Natural killer cell (primary cell): ENCODE data around the gene ABL1. TPM values are rescaled to one million over a fixed set of nuclear protein-coding genes. Genes with fewer than 3 reads are reported as not detected.
"Not testable (repeated sequence)": the region's sequence is repeated elsewhere in the genome, so short reads cannot be mapped to it uniquely, and the experiment has no call there.

Experiments
- ATAC-seq, 3 donors: fragments of 150-1000 bp in 2 of 3; fragments of 200-7000 bp in 1 of 3; cut with Tn5 transposase; 1 replicate in 1 of 3; 2 replicates in 2 of 3; pipeline ENCODE4 v1.10.0; 2021; ENCODE audit warnings: mild to moderate bottlenecking in 2 of 3, moderate library complexity in 2 of 3
- DNase-seq, 2 donors: peaks; one replicate each; pipeline versions ENCODE4 v3.0.0 to v3.0.0-alpha.2; 2013 to 2021; ENCODE audit warnings: mixed read lengths in 1 of 2
- H3K27ac ChIP-seq: one replicate; pipeline ENCODE4 v1.5.1; 2013; ENCODE audit warnings: mild to moderate bottlenecking, low read length
- H3K27me3 ChIP-seq: one replicate; pipeline ENCODE4 v1.6.1; 2013; ENCODE audit warnings: low read length; ENCODE audit not compliant: control insufficient read depth, insufficient read depth
- H3K36me3 ChIP-seq: one replicate; pipeline ENCODE4 v1.6.1; 2013; ENCODE audit warnings: low read length; ENCODE audit not compliant: control insufficient read depth, insufficient read depth
- H3K4me1 ChIP-seq: one replicate; pipeline ENCODE4 v1.6.1; 2013; ENCODE audit warnings: low read length; ENCODE audit not compliant: control insufficient read depth, insufficient read depth
- H3K4me3 ChIP-seq: one replicate; pipeline ENCODE4 v1.5.1; 2013; ENCODE audit warnings: low read length
- H3K9me3 ChIP-seq: one replicate; pipeline ENCODE4 v1.6.1; 2013; ENCODE audit warnings: low read length; ENCODE audit not compliant: control insufficient read depth, insufficient read depth
- H3K27ac Mint-ChIP-seq, 2 donors: one replicate each; pipeline ENCODE4 v1.8.0; 2022; ENCODE audit warnings: mild to moderate bottlenecking in 2 of 2, mixed read lengths in 2 of 2, moderate library complexity in 1 of 2
- H3K27me3 Mint-ChIP-seq, 2 donors: one replicate each; pipeline ENCODE4 v1.8.0; 2022; ENCODE audit warnings: low read depth in 2 of 2, mixed read lengths in 2 of 2
- H3K36me3 Mint-ChIP-seq: one replicate; pipeline ENCODE4 v1.8.0; 2022; ENCODE audit warnings: mixed read lengths
- H3K4me1 Mint-ChIP-seq, 2 donors: one replicate each; pipeline ENCODE4 v1.8.0; 2022; ENCODE audit warnings: mixed read lengths in 2 of 2
- H3K4me3 Mint-ChIP-seq: one replicate; pipeline ENCODE4 v1.8.0; 2022; ENCODE audit warnings: mild to moderate bottlenecking, moderate library complexity, mixed read lengths
- H3K9me3 Mint-ChIP-seq, 2 donors: one replicate each; pipeline ENCODE4 v1.8.0; 2022; ENCODE audit warnings: mixed read lengths in 2 of 2
- WGBS: methylation state at CpG from one replicate; pipeline ENCODE4 v1.1.7; 2013; ENCODE audit warnings: missing lambda C conversion rate; ENCODE audit not compliant: insufficient coverage; 5-methylcytosine and 5-hydroxymethylcytosine counted together
- intact Hi-C: fragments of 100-400 bp; cut with micrococcal nuclease; formaldehyde crosslinking; loops from one replicate; pipeline ENCODE4 v1.14.2; 2022
- total RNA-seq, 4 donors: library from RNA; stranded (reverse); fragments of 120-200 nt in 1 of 4; gene quantifications; one replicate each; pipeline versions ENCODE4 v1.2.3 to v1.2.4, GENCODE V29; 2013 to 2022
- TF ChIP-seq, protein P1 (sequence below): fragments of 200-600 bp; IDR thresholded peaks from one replicate; pipeline ENCODE4 v1.8.0; 2022; ENCODE audit warnings: antibody characterized with exemption

Gene ABL1
- total RNA-seq, 3 donors from 2014 or later (not counting 1 experiment from before 2014, with no cell fraction given), result 49.7 to 65.6 (median 53.8) TPM

DNA sequence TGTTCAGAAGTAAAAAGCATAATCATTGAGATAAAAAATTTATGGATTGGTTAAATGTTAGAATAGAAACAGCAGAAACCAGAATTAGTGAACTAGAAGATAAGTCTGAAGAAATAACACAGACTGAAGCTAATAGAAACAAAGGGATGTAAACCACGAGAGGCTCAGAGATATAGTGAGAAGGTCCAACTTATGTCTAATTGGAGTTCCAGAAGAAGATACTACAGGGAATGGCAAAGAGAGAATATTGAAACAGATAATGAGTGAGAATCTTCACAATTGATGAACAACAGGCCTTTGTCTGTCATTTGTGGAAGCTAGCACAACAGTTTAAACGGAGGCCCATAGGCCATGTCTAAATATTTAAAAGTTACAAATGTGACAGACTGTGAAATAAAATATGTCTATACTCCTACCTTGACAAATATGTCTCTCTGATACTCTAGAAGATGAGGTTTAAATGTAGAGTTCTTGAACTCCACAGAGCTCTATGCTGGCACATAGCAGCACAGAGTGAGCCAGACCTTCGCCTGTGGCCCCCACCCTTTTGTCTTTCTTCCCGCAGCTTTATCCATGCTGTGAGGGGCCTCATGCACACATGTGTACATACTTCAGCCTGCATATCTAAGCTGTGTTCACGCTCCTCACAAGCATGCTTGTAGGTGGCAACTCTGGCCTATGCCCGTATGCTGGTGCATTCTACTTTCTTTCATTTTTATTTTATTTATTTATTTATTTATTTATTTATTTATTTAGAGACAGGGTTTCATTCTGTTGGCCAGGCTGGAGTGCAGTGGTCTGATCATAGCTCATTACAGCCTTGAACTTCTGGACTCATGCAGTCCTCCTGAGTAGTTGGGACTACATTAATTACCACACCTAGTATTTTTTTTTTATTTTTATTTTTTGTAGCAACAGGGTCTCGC is 45.0 kb upstream of the ABL1 start:
- Histone ChIP-seq H3K9me3 (peaks cover 6% of the 10 kb centered on the region), H3K4me1 (no peaks in the 10 kb centered on the region), H3K27ac (no peak overlapping the region), H3K27me3 (no peaks in the 10 kb centered on the region), H3K4me3 (no peak overlapping the region), H3K36me3 (no peaks in the 10 kb centered on the region)
- DNase-seq (no peak), ATAC-seq (no peak)
- WGBS, result 98% methylated on average over 6 of the region's 7 CpGs
- H3K27me3 Mint-ChIP-seq, result no peaks in the 10 kb centered on the region
- H3K4me1 Mint-ChIP-seq, result peaks cover 27 to 31% of the 10 kb centered on the region in 2 donors
- no peak overlapping the region for H3K4me3 Mint-ChIP-seq
- TF ChIP-seq, protein P1, sequence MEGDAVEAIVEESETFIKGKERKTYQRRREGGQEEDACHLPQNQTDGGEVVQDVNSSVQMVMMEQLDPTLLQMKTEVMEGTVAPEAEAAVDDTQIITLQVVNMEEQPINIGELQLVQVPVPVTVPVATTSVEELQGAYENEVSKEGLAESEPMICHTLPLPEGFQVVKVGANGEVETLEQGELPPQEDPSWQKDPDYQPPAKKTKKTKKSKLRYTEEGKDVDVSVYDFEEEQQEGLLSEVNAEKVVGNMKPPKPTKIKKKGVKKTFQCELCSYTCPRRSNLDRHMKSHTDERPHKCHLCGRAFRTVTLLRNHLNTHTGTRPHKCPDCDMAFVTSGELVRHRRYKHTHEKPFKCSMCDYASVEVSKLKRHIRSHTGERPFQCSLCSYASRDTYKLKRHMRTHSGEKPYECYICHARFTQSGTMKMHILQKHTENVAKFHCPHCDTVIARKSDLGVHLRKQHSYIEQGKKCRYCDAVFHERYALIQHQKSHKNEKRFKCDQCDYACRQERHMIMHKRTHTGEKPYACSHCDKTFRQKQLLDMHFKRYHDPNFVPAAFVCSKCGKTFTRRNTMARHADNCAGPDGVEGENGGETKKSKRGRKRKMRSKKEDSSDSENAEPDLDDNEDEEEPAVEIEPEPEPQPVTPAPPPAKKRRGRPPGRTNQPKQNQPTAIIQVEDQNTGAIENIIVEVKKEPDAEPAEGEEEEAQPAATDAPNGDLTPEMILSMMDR, result no peak
- peaks cover 2 to 6% of the 10 kb centered on the region in 2 donors for H3K9me3 Mint-ChIP-seq
- H3K36me3 Mint-ChIP-seq, result peaks cover 10% of the 10 kb centered on the region
- H3K27ac Mint-ChIP-seq, result no peak overlapping the region
- intact Hi-C loops, result no loop called here

DNA sequence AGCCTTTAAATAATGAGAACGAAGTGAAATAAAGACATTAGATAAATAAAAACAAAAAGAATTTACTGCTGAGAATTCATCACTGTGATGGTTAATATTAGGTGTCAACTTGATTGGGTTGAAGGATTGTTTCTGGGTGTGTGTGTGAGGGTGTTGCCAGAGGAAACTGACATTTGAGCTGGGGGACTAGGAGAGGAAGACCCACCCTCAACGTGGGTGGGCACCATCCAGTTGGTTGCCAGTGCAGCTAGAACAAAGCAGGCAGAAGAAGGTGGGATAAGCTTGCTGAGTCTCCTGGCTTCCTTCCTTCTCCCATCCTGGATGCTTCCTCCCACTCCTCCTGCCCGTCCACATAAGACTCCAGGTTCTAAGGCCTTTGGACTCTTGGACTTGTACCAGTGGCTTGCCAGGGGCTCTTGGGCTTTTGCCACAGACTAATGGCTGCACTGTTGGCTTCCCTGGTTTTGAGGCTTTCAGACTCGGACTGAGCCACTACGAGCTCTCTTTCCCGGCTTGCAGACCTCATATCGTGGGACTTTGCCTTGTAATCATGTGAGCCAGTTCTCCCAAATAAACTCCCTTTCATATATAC is 43.7 kb upstream of the ABL1 start:
- H3K27me3 Mint-ChIP-seq, result no peaks in the 10 kb centered on the region
- Histone ChIP-seq H3K4me3 (no peak overlapping the region), H3K4me1 (no peaks in the 10 kb centered on the region), H3K27ac (no peak overlapping the region), H3K27me3 (no peaks in the 10 kb centered on the region), H3K36me3 (no peaks in the 10 kb centered on the region), H3K9me3 (peaks cover 6% of the 10 kb centered on the region)
- peaks cover 26 to 31% of the 10 kb centered on the region in 2 donors for H3K4me1 Mint-ChIP-seq
- TF ChIP-seq, protein P1, result no peak
- ATAC-seq, result no peak
- H3K36me3 Mint-ChIP-seq, result peaks cover 10% of the 10 kb centered on the region
- H3K4me3 Mint-ChIP-seq, result no peak overlapping the region
- H3K27ac Mint-ChIP-seq, result no peak overlapping the region
- peaks cover 2 to 6% of the 10 kb centered on the region in 2 donors for H3K9me3 Mint-ChIP-seq
- intact Hi-C loops, result no loop called here
- DNase-seq, result no peak
- WGBS, result 96% methylated on average over 7 of the region's 7 CpGs

DNA sequence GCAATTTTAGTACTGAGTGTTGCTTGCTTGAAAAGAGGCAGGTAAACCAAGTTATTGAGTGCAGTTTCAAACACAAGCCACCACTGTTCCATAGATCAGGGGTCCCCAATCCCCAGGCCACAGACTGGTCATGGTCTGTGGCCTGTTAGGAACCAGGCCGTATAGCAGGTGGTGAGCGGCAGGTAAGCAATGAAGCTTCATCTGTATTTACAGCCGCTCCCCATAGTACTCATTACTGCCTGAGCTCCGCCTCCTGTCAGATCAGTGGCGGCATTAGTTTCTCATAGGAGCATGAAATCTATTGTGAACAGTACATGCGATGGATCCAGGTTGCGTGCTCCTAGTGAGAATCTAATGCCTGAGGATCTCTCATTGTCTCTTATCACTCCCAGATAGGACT is 41.5 kb upstream of the ABL1 start:
- no peak overlapping the region for H3K27ac Mint-ChIP-seq
- peaks cover 2 to 6% of the 10 kb centered on the region in 2 donors for H3K9me3 Mint-ChIP-seq
- H3K9me3 ChIP-seq, result peaks cover 6% of the 10 kb centered on the region
- no peak overlapping the region for H3K4me3 ChIP-seq
- H3K27me3 Mint-ChIP-seq, result no peaks in the 10 kb centered on the region
- no peak for ATAC-seq
- H3K4me1 ChIP-seq, result no peaks in the 10 kb centered on the region
- TF ChIP-seq, protein P1, result no peak
- DNase-seq, result no peak
- no peak overlapping the region for H3K4me3 Mint-ChIP-seq
- H3K4me1 Mint-ChIP-seq, result peaks cover 23 to 27% of the 10 kb centered on the region in 2 donors
- WGBS, result 97% methylated on average over 7 of the region's 7 CpGs
- H3K27me3 ChIP-seq, result no peaks in the 10 kb centered on the region
- no peaks in the 10 kb centered on the region for H3K36me3 ChIP-seq
- intact Hi-C loops, result no loop called here
- H3K36me3 Mint-ChIP-seq, result peaks cover 10% of the 10 kb centered on the region
- H3K27ac ChIP-seq, result no peak overlapping the region

DNA sequence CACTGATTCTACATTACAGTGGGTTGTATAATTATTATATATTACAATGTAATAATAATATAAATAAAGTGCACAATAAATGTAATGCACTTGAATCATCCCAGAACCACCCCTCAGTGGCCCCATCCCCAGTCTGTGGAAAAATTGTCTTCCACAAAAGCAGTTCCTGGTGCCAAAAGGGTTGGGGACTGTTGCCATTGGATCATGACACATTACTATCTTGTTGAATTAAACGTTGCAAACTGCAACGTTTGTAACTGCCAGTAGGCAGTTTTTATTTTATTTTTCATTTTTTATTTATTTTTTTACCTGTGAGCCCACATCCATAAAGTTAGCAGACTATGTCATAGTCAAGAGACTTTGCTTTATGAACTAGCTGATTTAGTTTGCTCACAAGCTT is 41.0 kb upstream of the ABL1 start:
- H3K27me3 ChIP-seq, intact Hi-C loops, DNase-seq, ATAC-seq, H3K4me3 ChIP-seq, H3K9me3 Mint-ChIP-seq, H3K36me3 ChIP-seq, H3K9me3 ChIP-seq, H3K4me1 ChIP-seq, H3K27ac ChIP-seq, H3K4me3 Mint-ChIP-seq, H3K36me3 Mint-ChIP-seq, H3K27me3 Mint-ChIP-seq, H3K27ac Mint-ChIP-seq: not testable (repeated sequence)
- 100% methylated on average over 1 of the region's 2 CpGs for WGBS
- peaks cover 23 to 27% of the 10 kb centered on the region in 2 donors for H3K4me1 Mint-ChIP-seq

DNA sequence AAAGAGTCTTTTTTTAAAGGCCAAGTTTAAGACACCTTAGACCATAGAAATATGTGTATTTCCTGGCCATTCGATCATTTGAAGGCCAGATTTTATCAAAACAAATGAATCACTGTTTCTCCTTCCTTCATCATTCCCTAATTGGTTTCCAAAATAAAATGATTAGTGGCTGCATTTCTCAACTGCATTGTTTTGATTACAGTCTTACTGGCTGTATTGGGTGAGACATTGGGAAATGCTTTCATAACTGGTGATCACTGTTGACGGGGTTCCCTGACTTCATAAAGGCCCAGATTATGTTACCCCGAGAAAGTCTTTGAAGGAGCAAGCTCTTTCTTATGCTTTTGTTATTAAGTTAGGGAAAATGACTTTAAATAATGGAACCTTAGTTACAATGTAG is 40.6 kb upstream of the ABL1 start:
- ATAC-seq, H3K27ac ChIP-seq, H3K4me1 ChIP-seq, H3K27ac Mint-ChIP-seq, H3K4me3 Mint-ChIP-seq, H3K36me3 ChIP-seq, H3K27me3 ChIP-seq, H3K9me3 ChIP-seq, H3K9me3 Mint-ChIP-seq, DNase-seq, H3K36me3 Mint-ChIP-seq, H3K4me3 ChIP-seq, intact Hi-C loops, H3K27me3 Mint-ChIP-seq: not testable (repeated sequence)
- 94% methylated on average over 2 of the region's 3 CpGs for whole genome bisulfite sequencing
- peaks cover 23 to 27% of the 10 kb centered on the region in 2 donors for H3K4me1 Mint-ChIP-seq
